Peyer's patch (tissue), 4 donors: ENCODE measurements around the gene LIG3. TPM values are rescaled to one million over a fixed set of nuclear protein-coding genes. Genes with fewer than 3 reads are reported as not detected.
A peak's percentile ranks its signal among the peaks of the same experiment; 100 is the strongest.
"Not testable (repeated sequence)": the region's sequence is repeated elsewhere in the genome, so short reads cannot be mapped to it uniquely, and the experiment has no call there.

ENCODE experiments used
- DNase-seq, 3 donors: peaks; one replicate each; pipeline ENCODE4 v3.0.0-alpha.2; 2017 to 2019
- H3K27ac ChIP-seq, 4 donors: fragments of 200-600 bp; sonication (generic); one replicate each; pipeline ENCODE4 v1.5.1; 2016 to 2019
- H3K27me3 ChIP-seq, 2 donors: fragments of 200-600 bp; sonication (generic); one replicate each; pipeline ENCODE4 v1.5.1; 2019
- H3K36me3 ChIP-seq, 3 donors: fragments of 200-600 bp; sonication (generic); one replicate each; pipeline ENCODE4 v1.5.1; 2016 to 2019
- H3K4me1 ChIP-seq, 4 donors: fragments of 200-600 bp; sonication (generic); one replicate each; pipeline ENCODE4 v1.5.1; 2016 to 2019
- H3K4me3 ChIP-seq, 4 donors: fragments of 200-600 bp; sonication (generic); 1 replicate in 3 of 4; 2 replicates in 1 of 4; pipeline ENCODE4 v1.5.1; 2016 to 2019; ENCODE audit warnings: mild to moderate bottlenecking in 1 of 4
- H3K9me3 ChIP-seq, 4 donors: fragments of 200-600 bp; sonication (generic); one replicate each; pipeline ENCODE4 v1.5.1; 2016 to 2019; ENCODE audit warnings: mild to moderate bottlenecking in 1 of 4
- POLR2A ChIP-seq, 2 donors: fragments of 450-650 bp; IDR thresholded peaks; one replicate each; pipeline ENCODE4 v1.5.1; 2017; ENCODE audit warnings: antibody characterized with exemption in 2 of 2, mild to moderate bottlenecking in 2 of 2, moderate library complexity in 2 of 2
- total RNA-seq, 4 donors: library from RNA; depleted of rRNA; stranded (reverse); fragments of >200 nt; gene quantifications; one replicate each; pipeline ENCODE4 v1.1.0, GENCODE V29; 2016
- TF ChIP-seq, protein P1 (sequence below), 6 experiments: fragments of 450-650 bp in 4 of 6; fragments of 200-600 bp in 2 of 6; sonication (generic) in 1 of 6; IDR thresholded peaks; one replicate each; pipeline ENCODE4 v1.5.1; 2017 to 2019; ENCODE audit warnings: antibody characterized with exemption in 6 of 6, mild to moderate bottlenecking in 3 of 6, moderate library complexity in 1 of 6

Gene LIG3
- total RNA-seq, 4 donors from 2014 or later, result 19.6 to 82.5 (median 36.3) TPM

DNA sequence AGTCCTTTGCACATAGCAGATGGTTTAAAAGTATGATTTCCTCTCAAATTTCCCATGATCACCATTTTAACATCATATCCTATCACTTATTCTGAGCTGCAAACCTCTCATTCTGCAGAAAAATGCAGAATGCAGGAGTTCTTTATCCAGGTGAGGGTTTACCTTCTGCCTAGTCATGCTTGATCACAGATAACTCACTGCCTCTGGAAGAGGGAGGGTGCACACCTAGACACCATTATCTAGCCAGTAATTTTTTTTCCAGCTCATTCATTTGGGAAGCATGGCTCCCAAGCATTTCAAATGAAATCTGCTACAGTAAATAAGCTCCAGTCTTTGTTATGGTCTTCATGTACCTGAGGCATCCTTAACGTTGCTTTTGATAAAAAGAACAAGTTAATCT lies 45.2 kb downstream of the LIG3 start:
- Histone ChIP-seq H3K27ac (no peak overlapping the region), H3K4me3 (no peak overlapping the region), H3K9me3 (no peaks in the 10 kb centered on the region), H3K36me3 (peaks cover 0 to 24% (median 0%) of the 10 kb centered on the region in 3 donors), H3K4me1 (peaks cover 0 to 16% (median 5%) of the 10 kb centered on the region in 4 donors), H3K27me3 (no peaks in the 10 kb centered on the region)
- TF ChIP-seq, protein P1, sequence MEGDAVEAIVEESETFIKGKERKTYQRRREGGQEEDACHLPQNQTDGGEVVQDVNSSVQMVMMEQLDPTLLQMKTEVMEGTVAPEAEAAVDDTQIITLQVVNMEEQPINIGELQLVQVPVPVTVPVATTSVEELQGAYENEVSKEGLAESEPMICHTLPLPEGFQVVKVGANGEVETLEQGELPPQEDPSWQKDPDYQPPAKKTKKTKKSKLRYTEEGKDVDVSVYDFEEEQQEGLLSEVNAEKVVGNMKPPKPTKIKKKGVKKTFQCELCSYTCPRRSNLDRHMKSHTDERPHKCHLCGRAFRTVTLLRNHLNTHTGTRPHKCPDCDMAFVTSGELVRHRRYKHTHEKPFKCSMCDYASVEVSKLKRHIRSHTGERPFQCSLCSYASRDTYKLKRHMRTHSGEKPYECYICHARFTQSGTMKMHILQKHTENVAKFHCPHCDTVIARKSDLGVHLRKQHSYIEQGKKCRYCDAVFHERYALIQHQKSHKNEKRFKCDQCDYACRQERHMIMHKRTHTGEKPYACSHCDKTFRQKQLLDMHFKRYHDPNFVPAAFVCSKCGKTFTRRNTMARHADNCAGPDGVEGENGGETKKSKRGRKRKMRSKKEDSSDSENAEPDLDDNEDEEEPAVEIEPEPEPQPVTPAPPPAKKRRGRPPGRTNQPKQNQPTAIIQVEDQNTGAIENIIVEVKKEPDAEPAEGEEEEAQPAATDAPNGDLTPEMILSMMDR (IDR thresholded peaks at IDR 0.05), result no peak
- no peak for TF ChIP-seq POLR2A (IDR thresholded peaks at IDR 0.05)
- DNase-seq, result no peak

DNA sequence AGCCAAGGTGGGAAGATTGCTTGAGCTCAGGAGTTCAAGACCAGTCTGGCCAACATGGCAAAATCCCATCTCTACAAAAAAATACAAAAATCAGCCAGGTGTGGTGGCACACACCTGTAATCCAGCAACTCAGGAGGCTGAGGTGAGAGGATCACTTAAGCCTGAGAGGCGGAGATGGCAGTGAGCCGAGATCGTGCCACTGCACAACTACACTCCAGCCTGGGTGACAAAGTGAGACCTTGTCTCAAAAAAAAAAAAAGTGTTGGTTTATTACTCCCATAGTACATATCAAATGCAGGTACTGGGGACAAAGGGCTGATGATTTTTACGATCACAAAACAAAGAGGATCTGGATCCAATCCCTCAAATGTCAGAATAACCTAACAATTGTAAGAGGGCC lies 47.8 kb downstream of the LIG3 start:
- not testable (repeated sequence) for H3K27me3 ChIP-seq, H3K36me3 ChIP-seq, DNase-seq, H3K4me3 ChIP-seq, H3K9me3 ChIP-seq
- Histone ChIP-seq H3K27ac (peak overlapping the region in 2 of 4 donors; percentile 19 to 72), H3K4me1 (peaks cover 0 to 16% (median 5%) of the 10 kb centered on the region in 4 donors)

DNA sequence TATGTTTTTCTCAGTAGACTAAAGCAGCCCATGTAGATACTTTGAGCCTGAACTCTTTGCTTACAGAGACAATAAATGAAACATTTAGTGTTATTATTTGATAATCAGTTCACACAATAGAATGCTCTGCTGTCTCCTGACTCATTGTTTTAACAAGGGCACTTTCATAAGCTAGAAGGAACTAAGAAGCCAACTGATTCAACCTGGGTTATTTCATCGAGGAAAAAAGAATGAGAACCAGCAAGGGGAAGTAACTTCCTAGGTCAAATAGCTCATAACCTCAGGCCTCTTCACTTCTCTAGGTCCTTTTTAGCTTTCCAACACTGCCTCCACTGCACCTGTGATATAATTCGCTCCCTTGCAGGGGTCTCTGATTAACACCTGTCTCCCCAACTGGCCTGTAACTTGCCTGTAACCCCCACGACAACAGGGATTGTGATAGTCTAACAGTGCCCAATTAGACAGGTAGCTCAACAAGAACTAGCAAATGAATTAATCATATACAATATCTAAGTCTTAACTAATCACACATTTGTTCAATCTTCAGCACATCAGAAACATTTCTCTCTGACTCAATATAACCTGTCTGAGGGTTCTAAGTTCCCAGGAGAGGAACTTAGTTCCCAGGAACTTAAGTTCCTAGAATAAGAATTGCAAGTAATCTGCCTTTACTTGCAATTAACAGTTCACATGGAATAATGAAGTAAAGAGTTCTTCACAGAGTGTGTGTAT lies 48.4 kb downstream of the LIG3 start:
- peaks cover 0 to 10% (median 5%) of the 10 kb centered on the region in 4 donors for H3K4me1 ChIP-seq
- no peaks in the 10 kb centered on the region for H3K27me3 ChIP-seq
- no peak for DNase-seq
- H3K36me3 ChIP-seq, result peaks cover 0 to 9% (median 0%) of the 10 kb centered on the region in 3 donors
- H3K4me3 ChIP-seq, result no peak overlapping the region
- TF ChIP-seq POLR2A (IDR thresholded peaks at IDR 0.05), result no peak
- TF ChIP-seq, protein P1 (IDR thresholded peaks at IDR 0.05), result no peak
- H3K9me3 ChIP-seq, result no peaks in the 10 kb centered on the region
- H3K27ac ChIP-seq, result peak overlapping the region in 3 of 4 donors; percentile 19 to 72 (median 30)

DNA sequence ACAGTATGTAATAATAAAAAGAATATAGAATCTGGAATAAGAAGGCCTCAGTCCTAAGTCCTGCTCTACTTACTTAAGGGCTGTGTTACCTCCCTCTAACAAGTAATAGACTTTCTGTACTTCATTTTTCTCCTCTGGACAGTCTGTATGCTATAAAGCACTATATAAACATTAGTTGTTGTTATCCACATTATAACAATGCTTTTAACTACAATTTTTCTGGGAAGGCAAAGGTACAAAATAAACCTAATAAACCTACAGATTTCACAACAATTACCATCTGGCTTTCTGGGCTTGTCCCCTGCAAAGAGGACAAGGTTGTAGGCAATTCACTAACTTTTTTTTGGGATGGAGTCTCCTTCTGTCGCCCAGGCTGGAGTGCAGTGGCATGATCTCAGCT lies 50.5 kb downstream of the LIG3 start:
- peaks cover 0 to 9% (median 0%) of the 10 kb centered on the region in 3 donors for H3K36me3 ChIP-seq
- H3K27me3 ChIP-seq, result no peaks in the 10 kb centered on the region
- TF ChIP-seq, protein P1 (IDR thresholded peaks at IDR 0.05), result no peak
- no peak for TF ChIP-seq POLR2A (IDR thresholded peaks at IDR 0.05)
- DNase-seq, result no peak
- peaks cover 0 to 8% (median 5%) of the 10 kb centered on the region in 4 donors for H3K4me1 ChIP-seq
- no peak overlapping the region for H3K27ac ChIP-seq
- H3K9me3 ChIP-seq, result no peaks in the 10 kb centered on the region
- no peak overlapping the region for H3K4me3 ChIP-seq

DNA sequence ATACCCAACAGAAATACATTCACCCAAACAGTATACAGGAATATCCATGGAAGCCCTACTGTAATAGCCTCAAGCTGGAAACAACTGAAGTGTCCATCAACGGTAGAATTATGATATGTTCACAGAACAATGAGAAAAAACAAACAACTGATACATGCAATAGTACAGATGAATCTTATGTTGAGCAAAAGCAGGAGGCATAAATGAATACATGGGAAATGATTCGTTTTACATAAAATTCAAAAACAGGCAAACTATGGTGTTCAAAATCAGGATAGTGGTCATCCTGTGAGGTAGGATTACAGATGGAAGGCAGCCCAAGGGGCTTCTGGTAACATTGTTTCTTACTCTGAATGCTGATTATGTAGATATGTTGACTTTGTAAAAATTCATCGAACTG lies 58.1 kb downstream of the LIG3 start:
- Histone ChIP-seq H3K4me3 (no peak overlapping the region), H3K4me1 (no peaks in the 10 kb centered on the region), H3K36me3 (no peaks in the 10 kb centered on the region), H3K27ac (no peak overlapping the region), H3K27me3 (no peaks in the 10 kb centered on the region), H3K9me3 (no peaks in the 10 kb centered on the region)
- DNase-seq, result no peak
- TF ChIP-seq, protein P1 (IDR thresholded peaks at IDR 0.05), result no peak
- no peak for TF ChIP-seq POLR2A (IDR thresholded peaks at IDR 0.05)

DNA sequence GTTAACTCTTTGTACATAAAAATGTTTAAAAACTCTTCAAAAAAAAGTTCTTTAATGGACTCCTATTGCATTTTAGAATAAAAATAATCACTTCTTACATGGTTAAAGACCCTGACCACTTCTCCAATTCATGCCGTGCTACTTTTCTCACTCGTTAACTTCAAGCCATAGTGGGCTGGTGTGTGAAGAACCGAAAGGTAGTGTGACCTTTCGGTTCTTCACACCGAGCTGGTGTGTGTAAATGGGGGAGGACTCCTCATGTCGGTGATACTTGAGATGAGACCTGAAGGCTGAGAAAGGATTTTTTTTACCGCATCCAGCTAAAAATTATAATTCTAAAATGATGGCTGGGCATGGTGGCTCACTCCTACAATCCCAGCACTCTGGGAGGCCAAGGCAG lies 61.1 kb downstream of the LIG3 start:
- no peak overlapping the region for H3K27ac ChIP-seq
- DNase-seq, result no peak
- TF ChIP-seq, protein P1 (IDR thresholded peaks at IDR 0.05), result no peak
- TF ChIP-seq POLR2A (IDR thresholded peaks at IDR 0.05), result no peak
- H3K27me3 ChIP-seq, result no peaks in the 10 kb centered on the region
- H3K4me1 ChIP-seq, result peaks cover 0 to 9% (median 5%) of the 10 kb centered on the region in 4 donors
- no peak overlapping the region for H3K4me3 ChIP-seq
- no peaks in the 10 kb centered on the region for H3K36me3 ChIP-seq
- no peaks in the 10 kb centered on the region for H3K9me3 ChIP-seq
